ENCODE measurements around the gene TTBK2. TPM values are rescaled to one million over a fixed set of nuclear protein-coding genes. Genes with fewer than 3 reads are reported as not detected.

The TTBK2 gene
- total RNA-seq, 1 experiment from 2014 or later: 10.6 TPM

DNA sequence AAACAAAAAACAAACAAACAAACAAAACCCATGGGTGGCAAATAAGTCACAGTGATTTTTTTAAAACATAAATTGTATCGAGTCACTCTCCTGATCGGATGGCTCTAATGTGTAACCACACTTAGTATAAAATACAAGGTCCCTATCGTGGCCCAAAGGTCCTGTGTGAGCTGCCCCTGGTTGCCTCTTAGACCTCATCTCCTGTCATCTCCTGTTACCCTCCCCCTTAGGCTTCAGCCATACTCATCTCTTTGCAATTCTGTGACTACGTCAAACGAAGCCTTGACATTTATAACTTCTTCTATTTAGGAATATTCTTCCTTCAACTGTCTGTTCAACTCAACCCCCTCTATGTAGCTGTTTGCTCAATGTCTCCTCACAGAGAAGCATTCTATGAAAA is 43.9 kb upstream of the TTBK2 start (continued):
- TF ChIP-seq EZH2phosphoT487 (IDR thresholded peaks at IDR 0.05; ENCODE audit: borderline replicate concordance) (no peak), ZNF274 (IDR thresholded peaks at IDR 0.05; ENCODE audit: low read depth, low read length) (no peak)

DNA sequence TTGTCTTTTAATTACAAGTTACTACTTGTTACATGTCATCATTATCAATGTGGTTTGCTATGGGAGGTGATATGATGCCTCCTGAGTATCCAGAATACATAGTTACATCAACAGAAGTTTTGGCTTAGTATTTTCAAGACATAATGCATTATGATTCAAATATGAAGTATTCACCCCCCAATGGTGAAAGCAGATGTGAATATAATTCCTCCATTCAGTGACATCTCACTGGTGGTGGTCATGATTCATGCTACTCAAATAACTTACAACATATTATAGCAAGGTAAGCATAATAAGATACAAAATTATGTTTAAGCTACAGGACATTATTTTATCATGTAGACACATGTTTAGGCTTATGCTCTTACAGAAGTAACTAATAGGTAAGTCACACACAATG is 34.9 kb upstream of the TTBK2 start:
- ATAC-seq: no peak
- no peaks in the 10 kb centered on the region for H3K27me3 ChIP-seq (ENCODE audit: insufficient read depth, low read length)
- H3K9me2 ChIP-seq (ENCODE audit: insufficient read depth): no peaks in the 10 kb centered on the region
- no peak overlapping the region for H3K4me2 ChIP-seq (ENCODE audit: low read length)
- TF ChIP-seq, protein P1, sequence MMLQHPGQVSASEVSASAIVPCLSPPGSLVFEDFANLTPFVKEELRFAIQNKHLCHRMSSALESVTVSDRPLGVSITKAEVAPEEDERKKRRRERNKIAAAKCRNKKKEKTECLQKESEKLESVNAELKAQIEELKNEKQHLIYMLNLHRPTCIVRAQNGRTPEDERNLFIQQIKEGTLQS (IDR thresholded peaks at IDR 0.05): no peak
- TF ChIP-seq EGR1 (IDR thresholded peaks at IDR 0.05; ENCODE audit: low read depth): no peak
- no peak for TF ChIP-seq POLR2A (IDR thresholded peaks at IDR 0.05; ENCODE audit: borderline replicate concordance, extremely low read depth, insufficient read depth, insufficient read length)
- intact Hi-C loops (cut with micrococcal nuclease): no loop called here
- CTCF ChIA-PET: no interaction called here
- BruUV-seq (replicated peaks): no TSS peak
- no peak for DNase-seq (ENCODE audit: low read depth, low spot score)
- H2AFZ ChIP-seq (ENCODE audit: low read depth, low read length, poor library complexity, severe bottlenecking): no peak overlapping the region
- POLR2A ChIA-PET: no interaction called here
- H3K4me3 ChIP-seq (replicated peaks in 1 of 2; ENCODE audit: low read depth in 1 of 2, low read length in 2 of 2): no peak overlapping the region
- H3K27ac ChIP-seq (ENCODE audit: low read depth, low read length): no peak overlapping the region
- H3K36me3 ChIP-seq (ENCODE audit: control insufficient read depth in 1 of 2, insufficient read depth in 2 of 2, low read length in 2 of 2): peaks cover 7 to 22% of the 10 kb centered on the region in 2 experiments; a peak in 3 of 4 replicates
- RAD21 ChIA-PET (ENCODE audit: low non-redundant PET in 1 of 2, low total read pairs in 2 of 2, uncharacterized antibody in 2 of 2, unreplicated experiment in 2 of 2): no interaction called here
- no peaks in the 10 kb centered on the region for H3K79me2 ChIP-seq (ENCODE audit: insufficient read depth, low read length)
- peaks cover 2 to 11% of the 10 kb centered on the region in 2 experiments; a peak in 2 of 4 replicates for H3K4me1 ChIP-seq (ENCODE audit: control insufficient read depth in 1 of 2, insufficient read depth in 2 of 2, low read length in 2 of 2)
- no peak overlapping the region for H3K9ac ChIP-seq (ENCODE audit: low read length)
- H3K9me3 ChIP-seq (ENCODE audit: control insufficient read depth in 1 of 2, insufficient read depth in 1 of 2, low read depth in 1 of 2, low read length in 2 of 2): no peaks in the 10 kb centered on the region
- H4K20me1 ChIP-seq (ENCODE audit: insufficient read depth): no peaks in the 10 kb centered on the region

DNA sequence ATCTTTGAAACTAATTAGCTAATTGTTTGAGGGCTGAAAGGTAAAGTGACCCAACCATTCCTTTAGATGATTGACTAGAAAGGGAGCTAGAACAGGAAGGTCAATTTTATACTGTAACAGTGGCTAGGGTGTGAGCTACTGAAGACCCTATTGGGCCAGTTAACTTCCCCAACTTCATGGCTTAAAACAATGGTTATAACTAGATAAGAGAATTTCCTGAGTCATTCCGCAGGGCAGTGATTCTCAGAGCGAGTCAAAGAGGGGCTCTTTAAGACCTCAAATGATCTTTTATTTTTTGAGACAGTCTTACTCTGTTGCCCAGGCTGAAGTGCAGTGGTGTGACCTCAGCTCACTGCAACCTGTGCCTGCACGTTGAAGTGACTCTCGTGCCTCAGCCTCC is 33.7 kb upstream of the TTBK2 start:
- H3K9me3 ChIP-seq (ENCODE audit: control insufficient read depth in 1 of 2, insufficient read depth in 1 of 2, low read depth in 1 of 2, low read length in 2 of 2): no peaks in the 10 kb centered on the region
- RAD21 ChIA-PET (ENCODE audit: low non-redundant PET in 1 of 2, low total read pairs in 2 of 2, uncharacterized antibody in 2 of 2, unreplicated experiment in 2 of 2): no interaction called here
- H3K27ac ChIP-seq (ENCODE audit: low read depth, low read length): no peak overlapping the region
- no peak overlapping the region for H3K4me2 ChIP-seq (ENCODE audit: low read length)
- no peaks in the 10 kb centered on the region for H4K20me1 ChIP-seq (ENCODE audit: insufficient read depth)
- POLR2A ChIA-PET: no interaction called here
- ATAC-seq (no peak), DNase-seq (ENCODE audit: low read depth, low spot score) (no peak)
- intact Hi-C loops (cut with micrococcal nuclease): no loop called here
- no peak overlapping the region for H3K4me3 ChIP-seq (replicated peaks in 1 of 2; ENCODE audit: low read depth in 1 of 2, low read length in 2 of 2)
- H3K27me3 ChIP-seq (ENCODE audit: insufficient read depth, low read length): no peaks in the 10 kb centered on the region
- H2AFZ ChIP-seq (ENCODE audit: low read depth, low read length, poor library complexity, severe bottlenecking): no peak overlapping the region
- H3K36me3 ChIP-seq (ENCODE audit: control insufficient read depth in 1 of 2, insufficient read depth in 2 of 2, low read length in 2 of 2): peaks cover 2 to 18% of the 10 kb centered on the region in 2 experiments; a peak in 2 of 4 replicates
- CTCF ChIA-PET: no interaction called here
- H3K4me1 ChIP-seq (ENCODE audit: control insufficient read depth in 1 of 2, insufficient read depth in 2 of 2, low read length in 2 of 2): peaks cover 2 to 11% of the 10 kb centered on the region in 2 experiments; a peak in 2 of 4 replicates
- no peaks in the 10 kb centered on the region for H3K79me2 ChIP-seq (ENCODE audit: insufficient read depth, low read length)
- no peaks in the 10 kb centered on the region for H3K9me2 ChIP-seq (ENCODE audit: insufficient read depth)
- BruUV-seq (replicated peaks): no TSS peak
- no peak overlapping the region for H3K9ac ChIP-seq (ENCODE audit: low read length)
- TF ChIP-seq ELF1 (IDR thresholded peaks at IDR 0.05; ENCODE audit: borderline replicate concordance, low read depth) (no peak), EGR1 (IDR thresholded peaks at IDR 0.05; ENCODE audit: low read depth) (no peak), POLR2A (IDR thresholded peaks at IDR 0.05; ENCODE audit: borderline replicate concordance, extremely low read depth, insufficient read depth, insufficient read length) (no peak), CEBPB (IDR thresholded peaks at IDR 0.05; ENCODE audit: low read depth) (no peak), CBX3 (IDR thresholded peaks at IDR 0.05; ENCODE audit: low read depth) (no peak), YY1 (IDR thresholded peaks at IDR 0.05; ENCODE audit: extremely low read depth, insufficient replicate concordance, low read depth, low read length) (no peak), POLR2AphosphoS5 (IDR thresholded peaks at IDR 0.05; ENCODE audit: low read depth, low read length) (no peak), FOSL1 (IDR thresholded peaks at IDR 0.05; ENCODE audit: low read depth) (no peak)
- TF ChIP-seq, protein P2, sequence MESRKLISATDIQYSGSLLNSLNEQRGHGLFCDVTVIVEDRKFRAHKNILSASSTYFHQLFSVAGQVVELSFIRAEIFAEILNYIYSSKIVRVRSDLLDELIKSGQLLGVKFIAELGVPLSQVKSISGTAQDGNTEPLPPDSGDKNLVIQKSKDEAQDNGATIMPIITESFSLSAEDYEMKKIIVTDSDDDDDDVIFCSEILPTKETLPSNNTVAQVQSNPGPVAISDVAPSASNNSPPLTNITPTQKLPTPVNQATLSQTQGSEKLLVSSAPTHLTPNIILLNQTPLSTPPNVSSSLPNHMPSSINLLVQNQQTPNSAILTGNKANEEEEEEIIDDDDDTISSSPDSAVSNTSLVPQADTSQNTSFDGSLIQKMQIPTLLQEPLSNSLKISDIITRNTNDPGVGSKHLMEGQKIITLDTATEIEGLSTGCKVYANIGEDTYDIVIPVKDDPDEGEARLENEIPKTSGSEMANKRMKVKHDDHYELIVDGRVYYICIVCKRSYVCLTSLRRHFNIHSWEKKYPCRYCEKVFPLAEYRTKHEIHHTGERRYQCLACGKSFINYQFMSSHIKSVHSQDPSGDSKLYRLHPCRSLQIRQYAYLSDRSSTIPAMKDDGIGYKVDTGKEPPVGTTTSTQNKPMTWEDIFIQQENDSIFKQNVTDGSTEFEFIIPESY (IDR thresholded peaks at IDR 0.05; ENCODE audit: extremely low read depth, insufficient replicate concordance, low read length): no peak
- TF ChIP-seq, protein P3, sequence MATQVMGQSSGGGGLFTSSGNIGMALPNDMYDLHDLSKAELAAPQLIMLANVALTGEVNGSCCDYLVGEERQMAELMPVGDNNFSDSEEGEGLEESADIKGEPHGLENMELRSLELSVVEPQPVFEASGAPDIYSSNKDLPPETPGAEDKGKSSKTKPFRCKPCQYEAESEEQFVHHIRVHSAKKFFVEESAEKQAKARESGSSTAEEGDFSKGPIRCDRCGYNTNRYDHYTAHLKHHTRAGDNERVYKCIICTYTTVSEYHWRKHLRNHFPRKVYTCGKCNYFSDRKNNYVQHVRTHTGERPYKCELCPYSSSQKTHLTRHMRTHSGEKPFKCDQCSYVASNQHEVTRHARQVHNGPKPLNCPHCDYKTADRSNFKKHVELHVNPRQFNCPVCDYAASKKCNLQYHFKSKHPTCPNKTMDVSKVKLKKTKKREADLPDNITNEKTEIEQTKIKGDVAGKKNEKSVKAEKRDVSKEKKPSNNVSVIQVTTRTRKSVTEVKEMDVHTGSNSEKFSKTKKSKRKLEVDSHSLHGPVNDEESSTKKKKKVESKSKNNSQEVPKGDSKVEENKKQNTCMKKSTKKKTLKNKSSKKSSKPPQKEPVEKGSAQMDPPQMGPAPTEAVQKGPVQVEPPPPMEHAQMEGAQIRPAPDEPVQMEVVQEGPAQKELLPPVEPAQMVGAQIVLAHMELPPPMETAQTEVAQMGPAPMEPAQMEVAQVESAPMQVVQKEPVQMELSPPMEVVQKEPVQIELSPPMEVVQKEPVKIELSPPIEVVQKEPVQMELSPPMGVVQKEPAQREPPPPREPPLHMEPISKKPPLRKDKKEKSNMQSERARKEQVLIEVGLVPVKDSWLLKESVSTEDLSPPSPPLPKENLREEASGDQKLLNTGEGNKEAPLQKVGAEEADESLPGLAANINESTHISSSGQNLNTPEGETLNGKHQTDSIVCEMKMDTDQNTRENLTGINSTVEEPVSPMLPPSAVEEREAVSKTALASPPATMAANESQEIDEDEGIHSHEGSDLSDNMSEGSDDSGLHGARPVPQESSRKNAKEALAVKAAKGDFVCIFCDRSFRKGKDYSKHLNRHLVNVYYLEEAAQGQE (IDR thresholded peaks at IDR 0.05; ENCODE audit: low read depth): no peak
